Lower lobe of right lung (tissue), 2 donors: ENCODE results near the gene MRPL10. TPM values are rescaled to one million over a fixed set of nuclear protein-coding genes. Genes with fewer than 3 reads are reported as not detected.

Experiments
- ATAC-seq, 2 donors: fragments of 200-7000 bp; cut with Tn5 transposase; one replicate each; pipeline ENCODE4 v1.9.1; 2020 to 2022; ENCODE audit warnings: mild to moderate bottlenecking in 2 of 2, moderate library complexity in 2 of 2
- DNase-seq: peaks from one replicate; pipeline ENCODE4 v3.0.0-alpha.2; 2020
- H3K27ac ChIP-seq: fragments of 200-600 bp; one replicate; pipeline ENCODE4 v1.8.0; 2022
- H3K27me3 ChIP-seq: fragments of 200-600 bp; one replicate; pipeline ENCODE4 v1.8.0; 2022; ENCODE audit warnings: low read depth
- H3K36me3 ChIP-seq: fragments of 200-600 bp; one replicate; pipeline ENCODE4 v1.8.0; 2022; ENCODE audit warnings: mild to moderate bottlenecking
- H3K4me1 ChIP-seq: fragments of 200-600 bp; one replicate; pipeline ENCODE4 v1.8.0; 2022
- H3K4me3 ChIP-seq: fragments of 200-600 bp; one replicate; pipeline ENCODE4 v1.8.0; 2022; ENCODE audit warnings: mild to moderate bottlenecking
- H3K9me3 ChIP-seq: fragments of 200-600 bp; one replicate; pipeline ENCODE4 v1.8.0; 2022
- CTCF ChIP-seq: fragments of 200-600 bp; IDR thresholded peaks from one replicate; pipeline ENCODE4 v1.8.0; 2022; ENCODE audit warnings: antibody characterized with exemption, mild to moderate bottlenecking
- intact Hi-C: fragments of 100-400 bp; cut with DNase I; formaldehyde crosslinking; loops from one replicate; pipeline ENCODE4 v1.11.0; 2022
- total RNA-seq: library from RNA; stranded (reverse); fragmentation: NEBNext Ultra II Directional; extraction: Animal tissue kit (Norgen Biotek cat#: 25700); gene quantifications from one replicate; pipeline ENCODE4 v1.2.1, GENCODE V29; 2021
- donor health status: DM: no; HTN: yes; CAD: no; lungs with severe emphysema.

MRPL10 gene
- total RNA-seq, 1 donor from 2014 or later = 33.2 TPM

- H3K4me1 ChIP-seq = no peaks in the 10 kb centered on the region
- H3K4me3 ChIP-seq = no peak overlapping the region
- ATAC-seq (no peak), DNase-seq (no peak)
- no peak overlapping the region for H3K27ac ChIP-seq
- H3K9me3 ChIP-seq = no peaks in the 10 kb centered on the region
- no peak for TF ChIP-seq CTCF
- H3K36me3 ChIP-seq = no peaks in the 10 kb centered on the region
- intact Hi-C loops = no loop called here
- no peaks in the 10 kb centered on the region for H3K27me3 ChIP-seq
These were observed 30.1 kb downstream of the MRPL10 start for GRCh38 chr17:47801176-47801765.

- ATAC-seq (no peak), DNase-seq (no peak)
- Histone ChIP-seq H3K27ac (no peak overlapping the region), H3K4me1 (no peaks in the 10 kb centered on the region), H3K36me3 (no peaks in the 10 kb centered on the region), H3K9me3 (no peaks in the 10 kb centered on the region), H3K27me3 (no peaks in the 10 kb centered on the region), H3K4me3 (no peak overlapping the region)
- intact Hi-C loops = no loop called here
- no peak for TF ChIP-seq CTCF
These were observed 30.7 kb downstream of the MRPL10 start for GRCh38 chr17:47800686-47801085.

GRCh38 chr17:47797797-47798196 is 33.5 kb downstream of the MRPL10 start:
- intact Hi-C loops = no loop called here
- Histone ChIP-seq H3K27ac (no peak overlapping the region), H3K36me3 (no peaks in the 10 kb centered on the region), H3K4me1 (no peaks in the 10 kb centered on the region), H3K9me3 (no peaks in the 10 kb centered on the region), H3K27me3 (peaks cover 13% of the 10 kb centered on the region), H3K4me3 (no peak overlapping the region)
- ATAC-seq (no peak), DNase-seq (no peak)
- TF ChIP-seq CTCF = no peak

- intact Hi-C loops = no loop called here
- peaks cover 58% of the 10 kb centered on the region for H3K27me3 ChIP-seq
- H3K27ac ChIP-seq = no peak overlapping the region
These were observed 38.4 kb downstream of the MRPL10 start for GRCh38 chr17:47792979-47793378.

GRCh38 chr17:47792457-47792856 is 38.9 kb downstream of the MRPL10 start:
- intact Hi-C loops = no loop called here
- Histone ChIP-seq H3K27ac (no peak overlapping the region), H3K27me3 (peaks cover 60% of the 10 kb centered on the region), H3K9me3 (no peaks in the 10 kb centered on the region), H3K4me3 (no peak overlapping the region), H3K36me3 (no peaks in the 10 kb centered on the region), H3K4me1 (peaks cover 10% of the 10 kb centered on the region)
- DNase-seq (no peak), ATAC-seq (no peak)
- no peak for TF ChIP-seq CTCF

More at GRCh38 chr17:47792979-47793378, 38.4 kb downstream of the MRPL10 start:
- TF ChIP-seq CTCF = no peak
- Histone ChIP-seq H3K36me3 (no peaks in the 10 kb centered on the region), H3K9me3 (no peaks in the 10 kb centered on the region), H3K4me3 (no peak overlapping the region), H3K4me1 (peaks cover 10% of the 10 kb centered on the region)
- DNase-seq (no peak), ATAC-seq (no peak)
